NOMO-1 (cell line): ENCODE measurements around the gene TPCN1.
"Not testable (repeated sequence)": the region's sequence is repeated elsewhere in the genome, so short reads cannot be mapped to it uniquely, and the experiment has no call there.

Experiments
- DNase-seq, 2 experiments: peaks; one replicate each; lab custom pipeline; 2025; ENCODE audit not compliant: unreplicated experiment in 2 of 2; lab: John Stamatoyannopoulos, UW

Gene TPCN1

DNA sequence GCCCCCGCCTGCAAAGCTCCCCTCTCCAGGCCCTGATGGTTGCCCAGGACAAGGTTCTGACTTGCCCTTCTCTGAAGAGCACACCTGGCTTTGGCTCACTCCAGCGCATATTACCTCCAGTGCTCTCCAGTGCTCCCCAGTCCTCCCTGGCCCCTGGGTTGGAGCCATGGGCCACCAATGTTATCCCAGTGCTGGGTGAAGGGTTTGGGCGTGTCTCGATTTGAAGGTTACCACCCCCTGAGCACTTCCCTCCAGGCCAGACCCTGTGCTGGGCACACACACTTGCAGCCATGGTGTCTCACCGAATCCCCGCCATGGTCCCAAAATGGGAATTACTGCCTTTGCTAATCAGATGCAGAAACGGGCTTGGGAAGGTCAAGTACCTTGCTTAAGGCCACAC lies 24.7 kb upstream of the TPCN1 start:
- DNase-seq: no peak

DNA sequence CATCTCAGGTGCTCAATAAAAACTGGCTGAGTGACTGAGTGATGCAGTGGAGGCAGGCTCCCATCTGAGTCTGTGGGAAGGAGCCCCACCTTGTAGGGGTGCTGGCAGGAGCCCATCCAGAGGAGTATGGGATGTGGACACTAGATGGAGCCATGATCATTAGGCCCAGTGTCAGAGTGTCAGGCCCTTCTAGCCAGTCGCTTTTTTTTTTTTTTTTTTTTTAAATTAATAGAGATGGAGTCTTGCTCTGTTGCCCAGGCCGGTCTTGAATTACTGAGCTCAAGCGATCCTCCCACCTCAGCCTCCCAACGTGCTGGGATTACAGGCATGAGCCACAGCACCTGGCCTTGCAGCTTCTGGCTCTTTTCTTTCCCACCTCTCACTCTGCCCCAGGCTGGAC lies 24.3 kb upstream of the TPCN1 start:
- DNase-seq: peak; percentile 69 to 74

DNA sequence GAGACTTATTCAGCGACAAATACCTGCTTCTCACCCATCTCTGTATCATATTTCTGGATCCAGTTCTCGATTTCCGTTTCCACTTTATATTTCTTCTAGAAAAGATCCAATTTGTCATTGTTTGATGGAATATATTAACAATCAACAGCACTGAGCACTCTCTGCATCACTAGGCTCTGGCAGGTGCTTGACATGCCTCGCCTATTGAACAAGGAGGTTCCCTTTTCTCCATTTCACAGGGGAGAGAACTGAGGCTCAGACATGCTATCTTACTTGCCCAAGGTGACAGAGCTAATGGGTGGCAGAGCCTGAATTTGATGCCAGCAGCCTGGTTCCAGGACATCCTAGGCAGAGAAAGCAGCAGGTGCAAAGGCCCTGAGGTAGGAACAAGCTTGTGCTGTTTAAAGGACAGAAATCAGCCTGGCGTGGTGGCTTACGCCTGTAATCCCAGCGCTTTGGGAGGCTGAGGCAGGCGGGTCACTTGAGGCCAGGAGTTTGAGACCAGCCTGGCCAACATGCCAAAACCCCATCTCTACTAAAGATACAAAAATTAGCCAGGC lies 23.7 kb upstream of the TPCN1 start:
- no peak for DNase-seq

- no peak for DNase-seq
Observed at GRCh38 chr12:113198296-113198695, 23.0 kb upstream of the TPCN1 start.

- peak; percentile 8 to 69 for DNase-seq
Observed at GRCh38 chr12:113200021-113200797, 21.1 kb upstream of the TPCN1 start.

GRCh38 chr12:113201187-113202177 lies 19.8 kb upstream of the TPCN1 start:
- DNase-seq: no peak

DNA sequence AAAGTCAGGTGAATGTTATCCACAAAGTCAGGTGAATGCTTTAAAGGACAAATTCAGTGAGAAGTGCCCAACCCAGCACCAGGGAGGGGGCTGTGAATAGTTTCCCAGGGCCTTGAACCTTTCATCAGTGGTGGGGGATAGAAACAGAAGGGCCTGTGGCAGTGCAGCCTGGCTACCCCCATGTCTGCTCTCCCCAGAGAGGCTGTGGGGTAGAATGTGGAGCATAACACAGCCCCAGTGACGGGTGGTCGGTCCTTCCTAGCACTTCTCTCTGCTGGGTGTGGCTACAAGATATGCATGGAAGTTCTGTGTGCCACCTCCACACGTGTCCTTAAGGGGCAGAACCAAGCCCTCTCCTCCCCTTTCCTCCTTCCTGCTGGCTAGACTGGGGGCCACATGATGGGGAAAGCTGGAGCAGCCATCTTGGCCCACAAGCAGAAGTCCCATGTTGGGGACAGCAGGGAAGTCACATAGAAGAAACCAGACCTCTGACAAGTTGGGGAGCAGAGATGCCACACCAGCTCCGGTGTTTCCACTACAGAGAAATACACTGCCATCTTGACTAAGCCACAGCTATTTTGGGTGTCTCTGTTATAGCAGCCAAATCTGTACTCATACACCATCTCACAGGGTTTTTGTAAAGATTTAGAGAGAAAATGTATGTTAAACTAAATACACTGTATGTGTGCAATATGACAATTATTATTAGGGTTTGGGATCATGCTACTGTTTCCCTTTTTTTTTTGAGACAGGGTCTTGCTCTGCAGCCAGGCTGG lies 18.8 kb upstream of the TPCN1 start:
- no peak for DNase-seq

DNA sequence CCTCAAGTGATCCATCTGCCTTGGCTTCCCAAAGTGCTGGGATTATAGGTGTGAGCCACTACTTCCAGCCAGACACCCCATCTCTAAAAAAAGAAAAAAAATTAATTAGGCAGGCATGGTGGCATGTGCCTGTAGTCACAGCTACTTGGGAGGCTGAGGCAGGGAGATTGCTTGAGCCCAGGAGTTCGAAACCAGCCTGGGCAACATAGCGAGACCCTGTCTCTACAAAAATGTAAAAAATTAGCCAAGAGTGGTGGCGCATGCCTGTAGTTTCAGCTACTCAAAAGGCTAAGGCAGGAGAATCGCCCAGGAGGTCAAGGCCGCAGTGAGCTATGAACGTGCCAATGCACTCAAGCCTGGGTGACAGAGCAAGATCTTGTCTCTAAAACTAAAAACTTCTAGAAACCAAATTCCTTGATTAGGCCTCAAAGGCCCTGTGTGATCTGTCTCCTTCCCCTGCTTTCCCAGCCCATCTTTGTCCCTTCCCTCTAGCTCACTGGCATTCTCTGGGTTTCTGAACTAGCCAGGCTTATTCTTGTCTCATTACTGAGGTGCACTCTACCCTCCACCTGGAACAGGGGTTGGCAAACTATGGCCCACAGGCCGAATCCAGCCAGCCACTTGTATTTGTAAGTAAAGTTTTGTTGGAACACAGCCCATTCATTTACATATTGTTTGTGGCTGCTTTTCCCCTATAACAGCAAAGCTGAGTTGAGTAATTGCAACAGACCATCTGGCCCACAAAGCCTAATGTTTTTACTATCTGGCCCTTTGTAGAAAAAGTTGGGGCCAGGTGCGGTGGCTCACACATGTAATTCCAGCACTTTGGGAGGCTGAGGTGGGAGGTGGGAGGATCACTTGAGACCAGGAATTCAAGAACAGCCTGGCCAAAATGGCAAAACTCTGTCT lies 17.2 kb upstream of the TPCN1 start:
- peak; percentile 27 to 43 for DNase-seq

- DNase-seq: no peak
Observed at GRCh38 chr12:113204804-113205203, 16.5 kb upstream of the TPCN1 start.

DNA sequence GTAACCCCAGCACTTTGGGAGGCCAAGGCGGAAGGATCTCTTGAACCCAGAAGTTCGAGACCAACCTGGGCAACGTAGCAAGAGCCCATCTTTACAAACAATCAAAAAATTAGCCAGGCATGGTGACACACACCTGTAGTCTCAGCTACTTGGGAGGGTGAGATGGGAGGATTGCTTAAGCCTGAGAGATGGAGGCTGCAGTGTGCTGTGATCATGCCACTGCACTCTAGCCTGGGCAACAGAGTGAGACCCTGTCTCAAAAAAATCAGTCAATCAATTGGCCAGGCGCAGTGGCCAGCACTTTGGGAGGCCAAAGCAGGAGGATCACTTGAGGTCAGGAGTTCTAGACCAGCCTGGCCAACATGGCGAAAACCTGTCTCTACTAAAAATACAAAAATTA lies 14.5 kb upstream of the TPCN1 start:
- not testable (repeated sequence) for DNase-seq

GRCh38 chr12:113207613-113208040 lies 13.6 kb upstream of the TPCN1 start:
- DNase-seq: peak; percentile 12 to 36

DNA sequence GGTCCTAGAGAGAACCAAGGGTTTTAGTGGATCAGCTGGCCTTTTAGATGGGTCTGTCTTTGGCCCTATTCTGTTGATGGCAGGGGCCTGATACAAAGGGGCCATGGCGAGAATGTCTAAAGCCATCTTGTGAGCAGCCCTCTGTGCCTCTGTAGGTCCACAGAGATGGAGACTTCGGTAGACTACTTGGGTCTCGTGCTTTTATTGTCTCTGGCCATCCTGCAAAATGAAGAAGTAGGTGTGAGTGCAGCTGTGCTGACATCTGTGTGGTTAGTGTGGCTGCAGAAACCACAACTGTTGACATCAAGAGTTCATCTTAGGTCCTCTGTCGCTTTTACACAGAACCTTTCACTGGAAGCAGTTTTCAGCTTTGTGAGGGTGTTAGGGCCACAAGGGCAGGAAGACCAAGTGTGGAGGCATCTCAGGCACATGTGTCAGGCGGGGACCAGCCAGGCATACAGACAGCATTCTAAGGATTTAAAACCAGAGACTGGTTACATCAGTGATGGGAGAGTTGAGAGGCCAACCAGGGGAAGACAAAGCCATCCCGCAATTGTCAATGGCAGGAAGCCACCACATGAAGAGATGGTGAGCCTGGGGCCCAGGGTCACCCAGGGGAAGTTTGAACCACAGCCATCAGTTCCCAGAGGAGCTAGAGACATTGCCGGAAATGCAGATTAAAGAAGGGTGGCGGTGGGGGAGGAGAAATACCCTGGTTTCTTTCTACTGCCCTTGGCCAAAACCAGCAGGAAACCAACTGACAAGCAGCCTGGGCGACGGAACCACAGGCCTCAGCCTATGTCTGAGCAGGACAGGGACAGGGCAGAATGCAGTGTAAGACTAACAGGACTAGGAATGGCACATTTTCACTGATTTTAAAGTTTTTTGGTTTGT lies 13.0 kb upstream of the TPCN1 start:
- peak; percentile 96 to 98 for DNase-seq

GRCh38 chr12:113211160-113211559 lies 10.1 kb upstream of the TPCN1 start:
- no peak for DNase-seq

DNA sequence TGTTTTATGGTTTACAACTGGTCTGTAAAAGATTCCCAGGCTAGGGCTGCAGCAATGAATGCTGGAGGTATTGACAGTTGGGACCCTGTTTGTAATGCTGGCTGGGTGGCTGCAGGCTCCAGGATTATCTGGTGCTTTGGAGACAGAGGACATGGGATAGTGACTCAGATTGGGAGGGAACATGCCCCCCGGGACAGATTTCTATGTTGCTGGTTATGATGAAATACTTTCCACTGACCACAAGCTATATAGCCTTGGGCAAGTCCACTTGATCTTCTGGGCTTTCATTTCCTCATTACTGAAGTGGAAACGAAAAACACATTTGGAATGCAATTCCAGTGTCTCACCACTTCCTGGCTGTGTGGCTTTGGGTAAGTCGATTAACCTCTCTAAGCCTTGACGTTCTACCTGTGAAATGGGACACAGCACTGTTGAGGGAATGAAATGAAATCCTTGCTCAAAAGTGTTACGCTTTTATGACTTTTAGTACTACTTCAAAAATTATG lies 6.3 kb upstream of the TPCN1 start:
- DNase-seq: peak; percentile 83 to 97

- no peak for DNase-seq
Observed at GRCh38 chr12:113216027-113216426, 5.2 kb upstream of the TPCN1 start.

DNA sequence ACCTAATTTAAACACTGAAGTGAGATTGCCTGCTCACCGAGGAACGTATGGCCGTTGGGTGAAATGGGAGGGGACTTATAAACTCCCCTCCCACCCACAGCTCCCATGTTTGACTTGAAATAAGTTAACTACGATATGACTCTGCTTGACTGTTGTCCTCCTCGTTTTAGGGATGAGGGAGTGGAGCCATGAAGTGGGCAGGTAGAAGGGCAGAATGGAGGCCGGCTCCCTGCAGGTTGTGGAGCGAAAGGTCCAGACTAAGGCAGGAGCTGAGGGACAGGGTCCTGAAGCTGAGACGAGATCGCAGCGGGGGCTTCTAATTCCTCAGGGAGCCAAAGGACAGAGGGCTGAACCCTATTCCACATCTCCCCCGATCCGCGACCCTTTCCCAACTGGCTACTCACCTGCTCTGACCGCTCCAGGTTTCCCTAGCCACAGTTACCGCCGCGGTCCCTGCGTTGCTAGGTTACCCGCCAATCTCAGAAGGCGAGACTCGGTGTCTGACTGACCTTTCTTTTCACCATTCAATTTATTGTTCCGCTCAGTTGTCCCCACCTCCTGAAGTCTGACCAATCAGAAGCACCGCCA lies 577 bp upstream of the TPCN1 start:
- DNase-seq: peak; percentile 7 to 20

DNA sequence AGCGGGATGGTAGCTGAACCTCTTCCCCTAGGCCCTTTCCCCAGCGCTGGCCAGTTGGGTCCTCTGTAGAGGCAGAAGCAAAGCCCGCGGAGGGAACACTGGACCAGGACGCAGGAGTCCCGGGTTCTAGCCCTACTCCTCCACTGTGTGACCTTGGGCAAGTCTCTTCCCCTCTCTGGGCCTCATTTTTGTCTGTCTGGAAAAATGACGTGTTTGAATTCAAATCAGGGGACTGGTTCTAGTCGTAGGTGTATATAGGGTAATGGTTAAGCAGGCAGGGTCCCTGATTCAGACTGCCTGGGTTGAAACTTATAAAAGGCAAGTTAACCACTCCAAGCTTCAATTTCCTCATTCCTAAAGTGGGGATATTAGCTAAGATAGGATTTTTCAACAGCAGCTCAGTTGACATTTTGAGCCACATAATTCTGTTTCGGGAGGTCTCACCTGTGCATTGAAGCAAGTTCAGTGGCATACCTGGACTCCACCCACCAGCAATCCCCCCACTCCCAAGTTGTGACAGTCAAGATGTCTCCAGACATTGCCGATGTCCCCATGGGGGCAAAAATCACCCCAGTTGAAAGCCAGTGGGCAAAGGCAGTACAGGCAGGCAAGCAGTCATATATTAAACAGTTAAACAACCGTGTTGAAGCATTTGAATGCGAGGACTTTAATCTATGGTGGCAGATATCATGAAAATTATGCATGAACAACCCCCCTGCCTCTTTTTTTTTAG lies 899 bp downstream of the TPCN1 start:
- DNase-seq: peak; percentile 32
